Fibroblast of lung (primary cell): ENCODE data around the gene HS3ST6.
"Not testable (repeated sequence)": the region's sequence is repeated elsewhere in the genome, so short reads cannot be mapped to it uniquely, and the experiment has no call there.

Source experiments
- CTCF ChIP-seq, 2 donors: IDR thresholded peaks in 1 of 2; conservative IDR thresholded peaks in 1 of 2; 1 replicate in 1 of 2; 2 replicates in 1 of 2; pipeline ENCODE4 v1.5.1; 2011 to 2012; ENCODE audit warnings: low read length in 2 of 2, control low read depth in 1 of 2, inconsistent platforms in 1 of 2, low read depth in 1 of 2, mild to moderate bottlenecking in 1 of 2
- EZH2 ChIP-seq: IDR thresholded peaks from 2 replicates; pipeline ENCODE4 v1.5.1; 2012; ENCODE audit warnings: low read length, control low read depth, mild to moderate bottlenecking; ENCODE audit errors: missing control alignments

- TF ChIP-seq CTCF (conservative IDR thresholded peaks at IDR 0.05 in 1 of 2, IDR thresholded peaks at IDR 0.05 in 1 of 2; ENCODE audit: low read depth in 1 of 2, low read length in 2 of 2); EZH2: not testable (repeated sequence)
Measured at GRCh38 chr16:1958143-1958491, 39.9 kb upstream of the HS3ST6 start.
